NCI-H526 treated with DMSO at 0.1 percent for 48 hours (cell line): ENCODE results near the gene NPTX1.
"Not testable (repeated sequence)": the region's sequence is repeated elsewhere in the genome, so short reads cannot be mapped to it uniquely, and the experiment has no call there.

ENCODE experiments used
- DNase-seq: peaks from one replicate; lab custom pipeline; 2025; lab: John Stamatoyannopoulos, UW

NPTX1 gene

GRCh38 chr17:80475910-80476876, at the start of gene NPTX1:
Gene NPTX1 (minus strand): TSS chr17:80476607. CDS start chr17:80476446, 161 bp downstream.
- DNase-seq, result no peak

GRCh38 chr17:80523956-80524712, 47.7 kb upstream of the NPTX1 start:
- no peak for DNase-seq

- no peak for DNase-seq
Observed at GRCh38 chr17:80523054-80523744, 46.8 kb upstream of the NPTX1 start.

- no peak for DNase-seq
Observed at GRCh38 chr17:80520810-80521455, 44.5 kb upstream of the NPTX1 start.

GRCh38 chr17:80519091-80519781, 42.8 kb upstream of the NPTX1 start:
- DNase-seq, result no peak

- DNase-seq, result no peak
Observed at GRCh38 chr17:80518392-80518791, 42.0 kb upstream of the NPTX1 start.

GRCh38 chr17:80517641-80518040, 41.2 kb upstream of the NPTX1 start:
- DNase-seq, result no peak

GRCh38 chr17:80516171-80516932, 39.9 kb upstream of the NPTX1 start:
- DNase-seq, result no peak

GRCh38 chr17:80513892-80514291, 37.5 kb upstream of the NPTX1 start:
- no peak for DNase-seq

- DNase-seq, result no peak
Observed at GRCh38 chr17:80513201-80513600, 36.8 kb upstream of the NPTX1 start.

GRCh38 chr17:80512233-80512632, 35.8 kb upstream of the NPTX1 start:
- DNase-seq, result no peak

- no peak for DNase-seq
Observed at GRCh38 chr17:80511222-80512180, 35.1 kb upstream of the NPTX1 start.

- no peak for DNase-seq
Observed at GRCh38 chr17:80510772-80511171, 34.4 kb upstream of the NPTX1 start.

GRCh38 chr17:80510132-80510531, 33.7 kb upstream of the NPTX1 start:
- no peak for DNase-seq

- DNase-seq, result no peak
Observed at GRCh38 chr17:80509311-80509710, 32.9 kb upstream of the NPTX1 start.

- no peak for DNase-seq
Observed at GRCh38 chr17:80507965-80508364, 31.6 kb upstream of the NPTX1 start.

GRCh38 chr17:80507177-80507576, 30.8 kb upstream of the NPTX1 start:
- not testable (repeated sequence) for DNase-seq

- DNase-seq, result no peak
Observed at GRCh38 chr17:80504686-80505413, 28.4 kb upstream of the NPTX1 start.

- no peak for DNase-seq
Observed at GRCh38 chr17:80503921-80504320, 27.5 kb upstream of the NPTX1 start.
